B cell (primary cell): ENCODE measurements around the gene GNG7. TPM values are rescaled to one million over a fixed set of nuclear protein-coding genes. Genes with fewer than 3 reads are reported as not detected.
A peak's percentile ranks its signal among the peaks of the same experiment; 100 is the strongest.

Source experiments
- ATAC-seq: fragments of 200-7000 bp; cut with Tn5 transposase; one replicate; pipeline ENCODE4 v1.10.0; 2021; ENCODE audit warnings: low read depth, mild to moderate bottlenecking, moderate number of reproducible peaks, moderate library complexity
- CTCF ChIA-PET: fragments of 350-600 bp; sonication (Branson Sonifier 250); formaldehyde crosslinking; loops from one replicate; lab custom pipeline; 2021; ENCODE audit warnings: antibody characterized with exemption, inconsistent platforms; lab: Charles Lee
- POLR2A ChIA-PET: fragments of 350-600 bp; sonication (Branson Sonifier 250); formaldehyde crosslinking; loops from one replicate; lab custom pipeline; 2021; ENCODE audit warnings: antibody characterized with exemption; lab: Charles Lee
- DNase-seq: peaks from one replicate; pipeline ENCODE4 v3.0.0; 2013
- H2AFZ ChIP-seq: 2 replicates; pipeline ENCODE4 v1.6.1; 2012; ENCODE audit warnings: mild to moderate bottlenecking, low read depth, low read length; ENCODE audit not compliant: insufficient read depth, poor library complexity, severe bottlenecking
- H3K27ac ChIP-seq, 2 donors: 1 replicate in 1 of 2; 2 replicates in 1 of 2; pipeline ENCODE4 v1.5.1; 2012 to 2013; ENCODE audit warnings: low read length in 2 of 2, mild to moderate bottlenecking in 2 of 2, moderate library complexity in 1 of 2
- H3K27me3 ChIP-seq, 4 experiments: fragments of 200-600 bp in 1 of 4; sonication (generic) in 1 of 4; replicated peaks in 1 of 4; 1 replicate in 2 of 4; 2 replicates in 2 of 4; pipeline versions ENCODE4 v1.6.1 to v1.7.0; 2013 to 2016; ENCODE audit warnings: low read length in 3 of 4, mild to moderate bottlenecking in 2 of 4, mixed read lengths in 1 of 4, moderate library complexity in 1 of 4; ENCODE audit not compliant: insufficient read depth in 4 of 4, control insufficient read depth in 3 of 4; ENCODE audit errors: control extremely low read depth in 1 of 4
- H3K36me3 ChIP-seq, 2 experiments: replicated peaks in 1 of 2; 1 replicate in 1 of 2; 2 replicates in 1 of 2; pipeline versions ENCODE4 v1.6.1 to v1.7.1; 2013; ENCODE audit warnings: low read length in 1 of 2; ENCODE audit not compliant: insufficient read depth in 2 of 2, control insufficient read depth in 1 of 2; ENCODE audit errors: control extremely low read depth in 1 of 2, extremely low read depth in 1 of 2
- H3K4me1 ChIP-seq, 2 donors: fragments of 200-600 bp in 1 of 2; sonication (generic) in 1 of 2; 1 replicate in 1 of 2; 2 replicates in 1 of 2; pipeline versions ENCODE4 v1.5.1 to v1.6.1; 2013 to 2017; ENCODE audit warnings: low read length in 2 of 2; ENCODE audit not compliant: control insufficient read depth in 2 of 2, insufficient read depth in 2 of 2
- H3K4me2 ChIP-seq: replicated peaks from 2 replicates; pipeline ENCODE3; 2012; ENCODE audit warnings: mild to moderate bottlenecking, low read depth, low read length; ENCODE audit not compliant: poor library complexity, severe bottlenecking
- H3K4me3 ChIP-seq, 5 experiments: fragments of 200-600 bp in 1 of 5; sonication (generic) in 1 of 5; 1 replicate in 3 of 5; 2 replicates in 2 of 5; pipeline versions ENCODE4 v1.5.1 to v1.7.0; 2011 to 2016; ENCODE audit warnings: low read length in 4 of 5, mild to moderate bottlenecking in 4 of 5, low read depth in 2 of 5, control low read depth in 1 of 5, moderate library complexity in 1 of 5; ENCODE audit not compliant: insufficient read depth in 1 of 5; ENCODE audit errors: control extremely low read depth in 1 of 5, extremely low read depth in 1 of 5
- H3K79me2 ChIP-seq: fragments of 200-600 bp; sonication (generic); one replicate; pipeline ENCODE4 v1.6.0; 2016; ENCODE audit warnings: low read length; ENCODE audit not compliant: control insufficient read depth, insufficient read depth
- H3K9ac ChIP-seq: fragments of 200-600 bp; sonication (generic); 2 replicates; pipeline ENCODE4 v1.6.1; 2017; ENCODE audit warnings: mild to moderate bottlenecking, low read length, moderate library complexity
- H3K9me3 ChIP-seq, 3 donors: one replicate each; pipeline versions ENCODE4 v1.6.1 to v1.7.1; 2013; ENCODE audit warnings: low read length in 2 of 3; ENCODE audit not compliant: control insufficient read depth in 2 of 3, insufficient read depth in 1 of 3; ENCODE audit errors: control extremely low read depth in 1 of 3
- H4K20me1 ChIP-seq: 2 replicates; pipeline ENCODE4 v1.6.0; 2012; ENCODE audit warnings: mild to moderate bottlenecking, low read length; ENCODE audit not compliant: insufficient read depth, control insufficient read depth, poor library complexity, severe bottlenecking
- H3K27ac Mint-ChIP-seq: one replicate; pipeline ENCODE4 v1.8.0; 2021; ENCODE audit warnings: mixed read lengths
- H3K27me3 Mint-ChIP-seq: one replicate; pipeline ENCODE4 v1.8.0; 2021; ENCODE audit warnings: mixed read lengths
- H3K4me1 Mint-ChIP-seq: one replicate; pipeline ENCODE4 v1.8.0; 2021; ENCODE audit warnings: mixed read lengths
- H3K4me3 Mint-ChIP-seq: one replicate; pipeline ENCODE4 v1.8.0; 2021; ENCODE audit warnings: mixed read lengths
- H3K9me3 Mint-ChIP-seq: one replicate; pipeline ENCODE4 v1.8.0; 2022; ENCODE audit warnings: mixed read lengths; ENCODE audit not compliant: insufficient read depth
- CTCF ChIP-seq: fragments of 200-600 bp; IDR thresholded peaks from one replicate; pipeline ENCODE4 v1.8.0; 2022; ENCODE audit warnings: antibody characterized with exemption, mild to moderate bottlenecking
- EZH2 ChIP-seq: IDR thresholded peaks from 2 replicates; pipeline ENCODE4 v1.6.1; 2012; ENCODE audit warnings: borderline replicate concordance, low read depth, mild to moderate bottlenecking, moderate library complexity, low read length; ENCODE audit not compliant: insufficient read depth, poor library complexity, severe bottlenecking
- WGBS: methylation state at CpG from one replicate; pipeline ENCODE4 v1.1.5; 2013; ENCODE audit warnings: missing lambda C conversion rate; ENCODE audit not compliant: insufficient coverage; 5-methylcytosine and 5-hydroxymethylcytosine counted together
- intact Hi-C: fragments of 100-400 bp; cut with micrococcal nuclease; formaldehyde crosslinking; loops from one replicate; pipeline ENCODE4 v1.10.0; 2022
- polyA plus RNA-seq: library from polyadenylated mRNA; depleted of rRNA; stranded (reverse); fragments of >200 nt; gene quantifications from 2 replicates; pipeline ENCODE4 v1.2.3, GENCODE V29; 2012
- total RNA-seq, 2 donors: library from RNA; stranded (reverse); fragments of 120-200 nt in 1 of 2; gene quantifications; 1 replicate in 1 of 2; 2 replicates in 1 of 2; pipeline versions ENCODE4 v1.2.3 to v1.2.4, GENCODE V29; 2013 to 2022

The GNG7 gene
- total and polyA plus RNA-seq, 2 donors (not counting 1 experiment from before 2014, with no cell fraction given), result 76.3 to 153 TPM

GRCh38 chr19:2665103-2665502 is 37.4 kb downstream of the GNG7 start:
- H3K4me3 Mint-ChIP-seq, result peak overlapping the region; percentile 78
- Histone ChIP-seq H3K4me1 (peaks cover 35 to 48% of the 10 kb centered on the region in 2 donors), H3K9me3 (peaks cover 2 to 12% (median 11%) of the 10 kb centered on the region in 3 donors), H3K4me2 (peak overlapping the region; percentile 48), H3K27ac (peak overlapping the region; percentile 92), H3K4me3 (no peak overlapping the region), H3K79me2 (peaks cover 93% of the 10 kb centered on the region), H4K20me1 (peaks cover 38% of the 10 kb centered on the region), H3K27me3 (no peaks in the 10 kb centered on the region), H3K9ac (peak overlapping the region; percentile 7), H2AFZ (no peak overlapping the region), H3K36me3 (peaks cover 0 to 30% of the 10 kb centered on the region in 2 experiments)
- intact Hi-C loops, result no loop called here
- ChIA-PET POLR2A (interaction anchor here (0.9 to 1.3 kb wide), 2 partner anchors 17 to 84 kb away, joined by 3 read pairs; no protein-coding TSS in a partner anchor), CTCF (interaction anchor here (1.0 to 1.3 kb wide), 2 partner anchors 17 to 37 kb away, joined by 3 to 4 read pairs; no protein-coding TSS in a partner anchor)
- WGBS, result 99% methylated on average over 7 of the region's 11 CpGs
- no peak for DNase-seq
- peaks cover 66% of the 10 kb centered on the region for H3K4me1 Mint-ChIP-seq
- TF ChIP-seq CTCF, result no peak
- no peak for TF ChIP-seq EZH2
- no peaks in the 10 kb centered on the region for H3K27me3 Mint-ChIP-seq
- no peak for ATAC-seq
- no peaks in the 10 kb centered on the region for H3K9me3 Mint-ChIP-seq
- peak overlapping the region; percentile 98 for H3K27ac Mint-ChIP-seq

GRCh38 chr19:2663920-2664571 is 38.4 kb downstream of the GNG7 start:
- peak; percentile 75 for TF ChIP-seq CTCF
- no peak for TF ChIP-seq EZH2
- H3K9ac ChIP-seq, result peak overlapping the region; percentile 7
- peaks cover 59% of the 10 kb centered on the region for H3K4me1 Mint-ChIP-seq
- intact Hi-C loops, result loop anchor here (1.0 to 2.0 kb wide), 6 partner anchors 15 to 119 kb away; partner anchors contain the start of gene SGTA
- ATAC-seq, result peak; percentile 86
- peaks cover 35 to 43% of the 10 kb centered on the region in 2 donors for H3K4me1 ChIP-seq
- no peaks in the 10 kb centered on the region for H3K27me3 ChIP-seq
- no peaks in the 10 kb centered on the region for H3K27me3 Mint-ChIP-seq
- CTCF ChIA-PET, result interaction anchor here (1.0 to 1.3 kb wide), 2 partner anchors 16 to 38 kb away, joined by 3 to 4 read pairs; no protein-coding TSS in a partner anchor
- POLR2A ChIA-PET, result interaction anchor here (1.3 kb wide), 1 partner anchor 16 kb away, joined by 3 read pairs; no protein-coding TSS in a partner anchor
- peak; percentile 95 for DNase-seq
- peak overlapping the region; percentile 92 for H3K27ac ChIP-seq
- H3K4me3 ChIP-seq, result no peak overlapping the region
- H3K79me2 ChIP-seq, result peaks cover 93% of the 10 kb centered on the region
- peak overlapping the region; percentile 78 for H3K4me3 Mint-ChIP-seq
- WGBS, result 22% methylated on average over 17 of the region's 18 CpGs
- peaks cover 34% of the 10 kb centered on the region for H4K20me1 ChIP-seq
- no peaks in the 10 kb centered on the region for H3K9me3 Mint-ChIP-seq
- peak overlapping the region; percentile 48 for H3K4me2 ChIP-seq
- peaks cover 2 to 12% (median 11%) of the 10 kb centered on the region in 3 donors for H3K9me3 ChIP-seq
- H3K27ac Mint-ChIP-seq, result peak overlapping the region; percentile 98
- peaks cover 0 to 34% of the 10 kb centered on the region in 2 experiments for H3K36me3 ChIP-seq
- no peak overlapping the region for H2AFZ ChIP-seq
